Upper lobe of left lung (tissue), 6 donors: ENCODE measurements around the gene CEP131. TPM values are rescaled to one million over a fixed set of nuclear protein-coding genes. Genes with fewer than 3 reads are reported as not detected.

Source experiments
- ATAC-seq, 2 donors: fragments of 200-7000 bp; cut with Tn5 transposase; one replicate each; pipeline ENCODE4 v1.9.1; 2022; ENCODE audit warnings: mild to moderate bottlenecking in 2 of 2, moderate library complexity in 2 of 2; ENCODE audit not compliant: low FRiP score in 2 of 2
- DNase-seq, 2 donors: peaks; one replicate each; pipeline ENCODE4 v3.0.0-alpha.2; 2019 to 2020
- H3K27ac ChIP-seq, 4 donors: fragments of 200-600 bp; sonication (generic); one replicate each; pipeline ENCODE4 v1.5.1; 2016 to 2019
- H3K27me3 ChIP-seq, 4 donors: fragments of 200-600 bp; sonication (generic); one replicate each; pipeline ENCODE4 v1.5.1; 2017 to 2019
- H3K36me3 ChIP-seq, 4 donors: fragments of 200-600 bp; sonication (generic); one replicate each; pipeline ENCODE4 v1.5.1; 2016 to 2019
- H3K4me1 ChIP-seq, 4 donors: fragments of 200-600 bp; sonication (generic); one replicate each; pipeline ENCODE4 v1.5.1; 2018 to 2019
- H3K4me3 ChIP-seq, 4 donors: fragments of 200-600 bp; sonication (generic); one replicate each; pipeline ENCODE4 v1.5.1; 2017 to 2019; ENCODE audit warnings: mild to moderate bottlenecking in 2 of 4, moderate library complexity in 1 of 4
- H3K9me3 ChIP-seq, 4 donors: fragments of 200-600 bp; sonication (generic); one replicate each; pipeline ENCODE4 v1.5.1; 2018 to 2019
- CTCF ChIP-seq, 6 experiments: fragments of 450-650 bp in 4 of 6; fragments of 200-600 bp in 2 of 6; sonication (generic) in 2 of 6; IDR thresholded peaks; one replicate each; pipeline ENCODE4 v1.5.1; 2016 to 2019; ENCODE audit warnings: antibody characterized with exemption in 6 of 6
- EP300 ChIP-seq, 4 donors: sonication (generic); formaldehyde crosslinking; IDR thresholded peaks; one replicate each; pipeline ENCODE4 v1.5.1; 2017; ENCODE audit warnings: antibody characterized with exemption in 4 of 4, control low read depth in 2 of 4
- POLR2A ChIP-seq, 4 donors: fragments of 450-650 bp; IDR thresholded peaks; one replicate each; pipeline ENCODE4 v1.5.1; 2016 to 2017; ENCODE audit warnings: antibody characterized with exemption in 4 of 4, mild to moderate bottlenecking in 2 of 4
- POLR2AphosphoS5 ChIP-seq, 2 donors: sonication (generic); formaldehyde crosslinking; IDR thresholded peaks; one replicate each; pipeline ENCODE4 v1.5.1; 2017; ENCODE audit warnings: antibody characterized with exemption in 2 of 2
- WGBS, 2 donors: methylation state at CpG; one replicate each; pipeline ENCODE4 v1.1.5; 2017 to 2018; 5-methylcytosine and 5-hydroxymethylcytosine counted together
- total RNA-seq, 6 donors: library from RNA; depleted of rRNA in 4 of 6; stranded (reverse); fragments of >200 nt in 4 of 6; gene quantifications; one replicate each; pipeline versions ENCODE4 v1.1.0 to v1.2.1, GENCODE V29; 2016 to 2021
- donor health status: DM: no; HTN: no; CAD: no; lungs with moderate emphysema.
- donor health status: DM: no; HTN: yes; CAD: no; lungs with severe emphysema.

The CEP131 gene
- total RNA-seq, 6 donors from 2014 or later = 5.3 to 55.5 (median 12.6) TPM

- Histone ChIP-seq H3K36me3 (no peaks in the 10 kb centered on the region), H3K27me3 (no peaks in the 10 kb centered on the region), H3K4me1 (no peaks in the 10 kb centered on the region), H3K27ac (no peak overlapping the region), H3K9me3 (peaks cover 0 to 4% (median 0%) of the 10 kb centered on the region in 4 donors), H3K4me3 (no peak overlapping the region)
- ATAC-seq (no peak), DNase-seq (peak in 1 of 2 donors; percentile 51)
- no peak for TF ChIP-seq POLR2A (IDR thresholded peaks at IDR 0.05)
- 63 to 88% methylated on average over 2 to 7 of the region's 9 CpGs for WGBS, 2 donors
Observed at GRCh38 chr17:81179220-81179619, 43.5 kb downstream of the CEP131 start.

- H3K9me3 ChIP-seq = peaks cover 0 to 4% (median 0%) of the 10 kb centered on the region in 4 donors
- no peaks in the 10 kb centered on the region for H3K36me3 ChIP-seq
- H3K27ac ChIP-seq = no peak overlapping the region
- no peaks in the 10 kb centered on the region for H3K4me1 ChIP-seq
- 88 to 100% methylated on average over 4 to 25 of the region's 25 CpGs for WGBS, 2 donors
- no peaks in the 10 kb centered on the region for H3K27me3 ChIP-seq
- peak in 1 of 2 donors; percentile 65 for DNase-seq
- no peak for TF ChIP-seq POLR2A (IDR thresholded peaks at IDR 0.05)
- no peak for TF ChIP-seq CTCF (IDR thresholded peaks at IDR 0.05)
- no peak for TF ChIP-seq POLR2AphosphoS5 (IDR thresholded peaks at IDR 0.05)
- no peak for TF ChIP-seq EP300 (IDR thresholded peaks at IDR 0.05)
- no peak for ATAC-seq
- H3K4me3 ChIP-seq = no peak overlapping the region
Observed at GRCh38 chr17:81178136-81179091, 44.4 kb downstream of the CEP131 start.

- peaks cover 0 to 10% (median 4%) of the 10 kb centered on the region in 4 donors for H3K4me1 ChIP-seq
- H3K4me3 ChIP-seq = no peak overlapping the region
- no peak for TF ChIP-seq EP300 (IDR thresholded peaks at IDR 0.05)
- TF ChIP-seq CTCF (IDR thresholded peaks at IDR 0.05) = peak in 1 of 6 experiments; percentile 16
- WGBS, 2 donors = 85 to 94% methylated on average over 7 of the region's 7 CpGs
- ATAC-seq (no peak), DNase-seq (no peak)
- no peak overlapping the region for H3K27ac ChIP-seq
- H3K27me3 ChIP-seq = no peaks in the 10 kb centered on the region
- H3K36me3 ChIP-seq = no peaks in the 10 kb centered on the region
- H3K9me3 ChIP-seq = peaks cover 0 to 4% (median 0%) of the 10 kb centered on the region in 4 donors
Observed at GRCh38 chr17:81176666-81177065, 46.1 kb downstream of the CEP131 start.

- no peak overlapping the region for H3K27ac ChIP-seq
- WGBS, 2 donors = 78 to 81% methylated on average over 1 of the region's 1 CpG
- no peak for TF ChIP-seq POLR2AphosphoS5 (IDR thresholded peaks at IDR 0.05)
- no peak for TF ChIP-seq POLR2A (IDR thresholded peaks at IDR 0.05)
- ATAC-seq = no peak
- no peaks in the 10 kb centered on the region for H3K27me3 ChIP-seq
- H3K4me3 ChIP-seq = no peak overlapping the region
- H3K4me1 ChIP-seq = peaks cover 0 to 13% (median 5%) of the 10 kb centered on the region in 4 donors
- no peak for DNase-seq
- H3K9me3 ChIP-seq = peaks cover 0 to 4% (median 0%) of the 10 kb centered on the region in 4 donors
- no peaks in the 10 kb centered on the region for H3K36me3 ChIP-seq
Observed at GRCh38 chr17:81173762-81174155, 49.0 kb downstream of the CEP131 start.

- 90 to 91% methylated on average over 5 to 11 of the region's 11 CpGs for WGBS, 2 donors
- ATAC-seq = no peak
- TF ChIP-seq POLR2A (IDR thresholded peaks at IDR 0.05) = no peak
- TF ChIP-seq EP300 (IDR thresholded peaks at IDR 0.05) = no peak
- no peak for TF ChIP-seq CTCF (IDR thresholded peaks at IDR 0.05)
- no peak for TF ChIP-seq POLR2AphosphoS5 (IDR thresholded peaks at IDR 0.05)
Observed at GRCh38 chr17:81173052-81173761, 49.6 kb downstream of the CEP131 start.

More at GRCh38 chr17:81173052-81173761, 49.6 kb downstream of the CEP131 start:
- Histone ChIP-seq H3K27me3 (no peaks in the 10 kb centered on the region), H3K4me3 (no peak overlapping the region), H3K36me3 (no peaks in the 10 kb centered on the region), H3K4me1 (peaks cover 0 to 13% (median 5%) of the 10 kb centered on the region in 4 donors), H3K9me3 (peaks cover 0 to 4% (median 0%) of the 10 kb centered on the region in 4 donors), H3K27ac (no peak overlapping the region)
- DNase-seq = no peak
